GM19467 (cell line): ENCODE measurements around the gene IP6K2.
"Not testable (repeated sequence)": the region's sequence is repeated elsewhere in the genome, so short reads cannot be mapped to it uniquely, and the experiment has no call there.

Experiments used
- ATAC-seq: cut with Tn5 transposase; IDR thresholded peaks from one replicate; pipeline ENCODE4 v1.9.1; 2021; ENCODE audit warnings: mild to moderate bottlenecking, moderate library complexity; ENCODE audit not compliant: unreplicated experiment

The IP6K2 gene, protein sequence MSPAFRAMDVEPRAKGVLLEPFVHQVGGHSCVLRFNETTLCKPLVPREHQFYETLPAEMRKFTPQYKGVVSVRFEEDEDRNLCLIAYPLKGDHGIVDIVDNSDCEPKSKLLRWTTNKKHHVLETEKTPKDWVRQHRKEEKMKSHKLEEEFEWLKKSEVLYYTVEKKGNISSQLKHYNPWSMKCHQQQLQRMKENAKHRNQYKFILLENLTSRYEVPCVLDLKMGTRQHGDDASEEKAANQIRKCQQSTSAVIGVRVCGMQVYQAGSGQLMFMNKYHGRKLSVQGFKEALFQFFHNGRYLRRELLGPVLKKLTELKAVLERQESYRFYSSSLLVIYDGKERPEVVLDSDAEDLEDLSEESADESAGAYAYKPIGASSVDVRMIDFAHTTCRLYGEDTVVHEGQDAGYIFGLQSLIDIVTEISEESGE

DNA sequence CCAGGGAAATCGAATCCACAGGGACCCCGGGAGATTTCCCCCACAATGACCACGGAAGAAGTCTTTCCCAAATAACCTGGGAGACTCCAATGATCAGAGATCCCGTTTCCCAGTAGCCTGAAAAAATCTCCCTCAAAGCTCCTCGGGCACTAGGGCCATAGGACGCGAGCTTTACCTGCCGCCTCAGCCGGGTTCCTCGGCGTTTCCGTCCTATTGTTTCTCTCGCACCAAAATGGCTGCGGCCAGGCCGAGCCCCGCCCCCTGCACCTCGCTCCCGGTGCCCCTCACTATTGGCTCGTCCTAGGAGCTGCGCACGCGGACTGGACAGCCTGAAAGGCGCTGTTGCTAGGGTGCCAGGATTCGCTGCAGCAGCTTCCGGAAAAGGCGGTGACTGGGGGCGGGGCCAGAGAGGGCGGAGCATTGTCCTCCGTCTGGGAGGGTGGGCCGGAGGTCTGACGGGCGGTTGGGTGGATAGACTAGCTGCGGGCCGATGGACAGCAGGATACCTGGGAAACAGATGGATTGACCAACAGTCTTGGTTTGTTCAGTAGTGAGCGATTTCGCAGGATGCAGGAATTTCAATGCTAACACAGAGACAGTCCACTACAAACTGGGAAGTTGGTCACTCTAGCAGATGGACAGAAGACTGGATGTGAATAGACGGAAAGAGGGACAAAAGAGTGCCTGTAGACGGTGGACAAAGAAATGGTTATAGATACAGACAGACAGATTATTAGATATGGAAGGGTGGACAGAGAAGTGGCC is at the start of gene IP6K2:
Gene IP6K2, minus strand, starts transcription at position 240 of the 765 bp plus-strand sequence. CDS start 21,930 bp downstream, outside the sequence.
- ATAC-seq: peak; percentile 98

DNA sequence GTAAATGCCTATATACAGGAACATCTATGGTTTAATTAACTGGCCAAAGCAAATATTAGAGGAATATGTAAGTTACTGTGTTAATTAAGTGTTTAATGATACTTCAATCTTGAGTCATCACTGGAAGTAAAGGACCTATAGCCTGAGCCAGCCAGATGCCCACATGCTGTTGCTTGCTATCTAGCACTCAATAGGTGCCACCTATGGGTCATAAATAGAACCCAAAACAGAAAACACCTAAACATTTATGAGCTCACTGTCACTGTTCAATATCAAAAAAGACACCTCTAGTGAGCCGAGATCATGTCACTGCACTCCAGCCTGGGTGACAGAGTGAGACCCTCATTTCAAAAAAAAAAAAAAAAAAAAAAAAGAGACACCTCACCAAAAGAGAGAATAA is 48.4 kb upstream of the IP6K2 start:
- no peak for ATAC-seq

DNA sequence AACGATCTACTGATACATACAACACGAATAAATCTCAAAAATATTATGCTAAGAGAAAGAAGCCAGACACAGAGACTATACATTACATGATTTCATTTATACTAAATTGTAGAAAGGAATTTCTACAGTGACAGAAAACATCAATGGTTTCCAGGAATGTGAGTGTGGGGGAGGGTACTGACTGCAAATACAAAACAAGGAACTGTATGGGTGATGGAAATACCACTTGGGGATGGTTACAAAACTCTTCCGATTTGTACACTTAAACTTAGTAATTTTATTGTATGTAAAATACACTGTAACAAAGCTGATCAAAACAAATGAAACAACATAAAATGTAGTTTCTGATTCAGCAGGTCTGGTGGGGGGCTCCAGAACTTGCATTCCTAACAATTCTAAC is 45.8 kb upstream of the IP6K2 start:
- no peak for ATAC-seq

DNA sequence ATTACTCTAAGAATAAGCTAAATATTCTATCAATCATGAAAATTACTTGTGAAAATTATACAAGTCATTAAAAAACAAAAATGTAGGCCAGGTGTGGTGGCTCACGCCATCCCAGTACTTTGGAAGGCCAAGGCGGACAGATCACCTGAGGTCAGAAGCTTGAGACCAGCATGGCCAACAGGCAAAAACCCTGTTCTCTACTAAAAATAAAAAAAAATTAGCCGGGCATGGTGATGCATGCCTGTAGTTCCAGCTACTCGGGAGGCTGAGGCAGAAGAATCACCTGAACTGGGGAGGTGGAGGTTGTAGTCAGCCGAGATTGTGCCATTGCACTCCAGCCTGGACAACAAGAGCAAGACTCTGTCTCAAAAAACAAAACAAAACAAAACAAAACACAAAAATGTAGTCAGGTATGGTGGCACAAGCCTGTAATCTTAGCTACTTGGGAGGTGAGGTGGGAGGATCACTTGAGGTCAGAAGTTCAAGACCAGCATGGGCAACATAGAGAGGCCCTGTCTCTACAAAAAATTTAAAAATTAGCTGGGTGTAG is 43.0 kb upstream of the IP6K2 start:
- not testable (repeated sequence) for ATAC-seq

DNA sequence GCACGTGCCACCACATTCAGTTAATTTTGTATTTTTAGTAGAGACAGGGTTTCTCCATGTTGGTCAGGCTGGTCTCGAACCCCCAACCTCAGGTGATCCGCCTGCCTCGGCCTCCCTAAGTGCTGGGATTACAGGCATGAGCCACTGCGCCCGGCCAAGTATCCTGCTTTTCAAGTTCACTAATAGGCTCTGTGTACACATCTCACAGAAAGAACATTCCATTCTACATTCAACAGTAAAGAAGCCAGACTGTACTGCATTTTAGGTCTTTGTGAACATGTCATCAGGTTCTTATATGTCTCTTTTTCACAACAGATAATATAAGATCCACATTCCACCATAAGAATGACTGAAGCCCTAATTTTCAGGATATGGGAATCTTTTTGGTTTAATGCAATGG is 42.5 kb upstream of the IP6K2 start:
- not testable (repeated sequence) for ATAC-seq

DNA sequence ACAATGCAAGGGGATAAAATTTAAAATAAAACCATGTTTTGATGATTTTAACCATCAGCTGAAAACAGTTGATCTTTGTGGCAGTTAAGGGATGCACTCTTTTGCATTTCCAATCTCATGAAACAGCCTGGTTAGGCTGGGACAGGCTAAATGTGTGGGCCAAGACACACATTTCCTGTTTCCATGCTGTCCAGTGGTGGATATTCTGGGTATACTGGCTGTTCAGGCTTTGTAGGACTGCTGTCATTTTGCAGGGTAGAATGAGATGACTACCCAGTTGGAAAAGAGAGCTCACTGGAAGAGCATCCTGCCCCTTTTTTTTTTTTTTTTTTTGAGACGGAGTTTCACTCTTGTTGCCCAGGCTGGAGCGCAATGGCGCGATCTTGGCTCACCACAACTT is 42.0 kb upstream of the IP6K2 start:
- no peak for ATAC-seq

DNA sequence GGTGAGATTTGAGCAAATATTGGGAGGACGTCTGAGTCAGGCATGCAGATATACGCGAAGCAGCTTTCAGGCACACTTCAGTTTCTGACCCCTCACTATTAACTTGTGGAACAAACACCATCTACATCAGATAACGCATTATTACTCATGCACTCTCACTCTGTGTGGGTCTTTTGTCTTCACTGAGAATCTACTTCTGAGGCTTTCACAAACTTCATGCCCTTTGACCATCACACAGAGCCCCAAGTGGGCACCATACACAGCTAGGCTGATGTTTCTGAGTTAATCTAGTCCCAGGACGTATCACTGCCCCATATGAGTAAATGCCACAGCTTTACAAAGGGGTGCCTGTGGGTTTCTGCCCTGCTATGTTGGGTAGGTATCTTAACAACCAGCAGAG is 39.6 kb upstream of the IP6K2 start:
- no peak for ATAC-seq

DNA sequence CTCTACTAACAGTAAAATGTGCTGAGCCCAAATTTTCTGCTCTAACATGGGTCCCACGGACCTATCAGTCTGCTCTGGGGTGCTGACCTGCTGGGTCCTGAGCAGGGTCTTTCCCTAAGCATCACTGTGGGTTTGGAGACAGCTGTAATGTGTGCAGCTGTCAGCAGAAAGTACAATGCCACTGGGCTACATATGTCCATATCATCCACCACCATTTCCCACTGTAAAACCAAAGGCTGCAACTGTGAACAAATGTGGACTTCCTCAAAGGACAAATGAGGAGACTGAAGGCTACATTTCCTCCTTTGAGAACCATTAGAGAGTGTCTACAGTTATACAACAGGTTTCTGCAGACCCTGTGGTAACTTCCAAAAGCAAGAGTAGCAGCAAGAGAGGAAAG is 33.8 kb upstream of the IP6K2 start:
- ATAC-seq: no peak

DNA sequence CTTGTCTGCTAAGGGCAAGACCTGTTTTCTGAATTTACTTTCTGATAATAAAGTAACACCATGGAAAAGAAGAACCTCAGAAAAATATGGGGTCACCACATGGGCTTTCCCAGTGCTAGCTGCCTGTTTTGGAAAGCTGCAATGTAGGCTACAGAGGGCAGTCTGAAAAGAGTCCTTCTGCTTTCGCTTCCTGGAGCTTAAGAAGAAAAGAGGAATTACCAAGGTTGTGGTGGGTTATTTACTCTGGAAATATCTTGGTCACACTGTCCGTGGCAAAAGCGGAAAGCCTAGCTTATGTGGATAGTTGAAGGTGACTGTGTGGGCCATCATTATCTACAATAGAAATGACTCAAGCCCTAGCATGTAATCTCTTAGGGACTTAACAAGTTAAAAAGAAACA is 31.7 kb upstream of the IP6K2 start:
- ATAC-seq: no peak

DNA sequence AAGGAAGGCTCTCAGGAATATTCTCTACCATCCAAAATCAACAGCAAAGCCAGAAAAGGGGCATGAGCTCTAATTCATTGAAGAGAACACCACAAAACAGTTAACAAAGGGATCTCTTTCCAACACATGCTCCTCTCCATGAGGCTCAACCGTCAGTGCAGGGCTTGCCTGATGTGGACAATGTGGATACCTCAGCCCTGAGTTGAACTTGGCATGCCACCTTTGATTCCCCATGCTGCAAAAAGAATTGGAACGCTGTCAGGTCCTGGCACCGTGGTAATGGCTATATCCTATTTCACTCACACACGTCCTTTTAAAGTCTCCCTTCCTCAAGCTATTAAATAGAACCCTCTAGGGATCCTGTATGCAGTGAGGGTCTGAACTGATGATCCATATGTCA is 30.7 kb upstream of the IP6K2 start:
- ATAC-seq: no peak

DNA sequence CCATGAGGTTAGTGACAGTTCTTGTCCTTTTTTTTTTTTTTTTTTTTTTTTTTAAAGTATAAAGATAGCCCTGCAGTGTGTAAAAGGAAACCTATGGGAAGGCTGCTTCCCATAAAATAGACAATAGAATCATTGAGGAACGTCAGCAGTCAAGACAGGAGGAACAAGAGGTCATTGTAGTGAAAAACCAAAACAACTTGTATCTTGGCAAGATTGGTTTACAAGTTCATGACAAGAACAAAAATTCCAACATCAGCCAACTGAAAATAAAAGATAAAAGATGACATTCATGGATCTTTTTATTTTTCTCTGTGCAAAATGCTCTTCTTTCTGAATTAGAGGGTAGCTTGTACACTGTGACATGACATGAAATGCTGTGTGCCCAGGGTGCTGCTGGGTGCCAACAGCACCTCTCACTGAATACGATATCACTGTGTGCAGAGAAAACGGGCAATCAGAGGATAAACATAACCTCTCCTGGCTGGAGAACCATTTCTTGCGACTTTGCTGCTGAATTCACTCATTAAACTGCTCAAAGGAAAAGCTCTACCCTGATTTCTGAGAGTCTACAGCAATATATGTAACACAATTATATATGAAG is 30.1 kb upstream of the IP6K2 start:
- no peak for ATAC-seq

DNA sequence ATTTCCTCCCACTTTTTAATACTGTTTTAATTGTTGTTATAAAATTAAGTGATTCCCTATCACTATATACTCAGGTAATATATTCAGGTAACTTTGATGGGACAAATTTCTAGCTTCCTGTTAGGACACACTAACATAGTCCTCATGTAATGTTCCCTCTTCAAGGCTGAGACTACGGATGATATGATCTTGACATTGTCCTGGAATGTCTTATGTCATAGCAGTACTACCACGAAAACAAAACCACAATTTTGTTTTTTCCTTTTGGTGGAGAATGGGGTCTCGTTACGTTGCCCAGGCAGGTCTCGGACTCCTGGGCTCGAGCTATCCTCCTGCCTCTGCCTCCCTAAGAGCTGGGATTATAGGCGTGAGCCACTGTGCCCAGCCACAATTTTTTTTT is 26.8 kb upstream of the IP6K2 start:
- no peak for ATAC-seq

DNA sequence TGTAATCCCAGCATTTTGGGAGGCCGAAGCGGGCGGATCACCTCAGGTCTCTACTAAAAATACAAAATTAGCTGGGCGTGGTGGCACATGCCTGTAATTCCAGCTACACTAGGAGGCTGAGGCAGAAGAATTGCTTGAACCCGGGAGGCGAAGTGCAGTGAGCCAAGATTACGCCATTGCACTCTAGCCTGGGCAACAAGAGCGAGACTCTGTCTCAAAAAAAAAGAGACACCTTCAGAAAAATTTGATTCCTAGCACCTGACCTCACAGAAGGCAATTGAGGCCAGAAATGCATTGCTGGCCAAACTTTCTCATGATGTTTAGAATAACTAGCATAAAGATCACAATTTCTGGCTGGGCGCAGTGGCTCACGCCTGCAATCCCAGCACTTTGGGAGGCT is 24.2 kb upstream of the IP6K2 start:
- not testable (repeated sequence) for ATAC-seq

DNA sequence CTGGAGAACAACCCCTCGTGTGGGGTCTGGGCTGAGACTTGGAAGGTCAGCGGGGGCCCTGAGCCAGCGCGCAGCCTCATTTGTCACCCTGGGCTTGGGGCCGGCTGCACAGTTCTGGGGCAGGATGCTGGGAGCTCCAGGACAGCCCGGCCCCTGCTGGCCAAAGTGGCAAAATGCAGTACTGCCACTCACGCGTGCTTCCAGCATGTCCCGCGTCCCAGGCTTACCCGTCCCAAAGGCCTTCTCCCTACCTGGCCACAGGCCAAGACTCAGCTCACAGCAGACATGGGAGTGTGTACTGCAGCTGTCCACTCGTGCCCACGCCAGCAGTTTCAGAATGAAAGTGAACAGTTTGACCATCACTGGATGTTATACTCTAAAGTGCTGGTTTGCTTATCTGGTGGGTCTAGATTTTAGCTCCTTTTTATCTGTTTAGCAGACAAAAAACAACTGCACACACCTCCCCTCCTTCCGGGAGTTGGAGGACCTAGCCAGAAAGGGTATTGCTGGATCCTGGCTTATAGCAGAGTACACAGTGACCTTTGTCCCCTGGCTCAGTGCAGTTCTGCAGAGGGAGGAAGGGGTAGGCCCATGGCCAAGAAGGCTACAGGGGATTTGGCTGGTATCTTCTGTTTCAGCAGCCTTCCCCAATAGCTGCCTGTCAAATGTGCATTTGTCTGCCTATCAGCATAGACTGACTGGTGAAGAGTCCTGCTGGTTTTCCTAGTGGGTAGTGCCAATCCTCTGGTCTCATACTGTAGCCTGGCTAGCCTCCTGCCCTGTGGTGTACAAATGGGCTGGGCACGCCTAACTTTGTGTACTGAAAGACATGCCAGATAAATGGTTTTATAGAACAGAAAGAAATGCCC is 23.2 kb upstream of the IP6K2 start:
- ATAC-seq: peak; percentile 76

DNA sequence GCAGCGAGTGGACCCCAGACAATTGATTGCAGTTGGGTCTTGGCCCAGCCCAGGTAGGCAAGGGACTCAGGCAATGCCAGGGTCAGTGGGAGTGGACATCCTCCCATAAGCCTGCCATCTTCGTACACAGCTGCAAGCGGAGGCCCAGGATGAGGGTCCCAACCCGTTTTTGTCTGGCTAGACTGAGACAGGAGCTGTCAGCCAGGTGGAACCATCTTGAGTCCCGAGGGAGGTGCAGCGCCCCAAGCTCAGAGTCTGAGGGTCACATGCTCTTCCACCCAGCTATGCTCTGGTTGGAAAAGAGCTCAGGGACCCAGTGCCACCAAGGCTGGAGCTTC is 22.6 kb upstream of the IP6K2 start:
- ATAC-seq: no peak

DNA sequence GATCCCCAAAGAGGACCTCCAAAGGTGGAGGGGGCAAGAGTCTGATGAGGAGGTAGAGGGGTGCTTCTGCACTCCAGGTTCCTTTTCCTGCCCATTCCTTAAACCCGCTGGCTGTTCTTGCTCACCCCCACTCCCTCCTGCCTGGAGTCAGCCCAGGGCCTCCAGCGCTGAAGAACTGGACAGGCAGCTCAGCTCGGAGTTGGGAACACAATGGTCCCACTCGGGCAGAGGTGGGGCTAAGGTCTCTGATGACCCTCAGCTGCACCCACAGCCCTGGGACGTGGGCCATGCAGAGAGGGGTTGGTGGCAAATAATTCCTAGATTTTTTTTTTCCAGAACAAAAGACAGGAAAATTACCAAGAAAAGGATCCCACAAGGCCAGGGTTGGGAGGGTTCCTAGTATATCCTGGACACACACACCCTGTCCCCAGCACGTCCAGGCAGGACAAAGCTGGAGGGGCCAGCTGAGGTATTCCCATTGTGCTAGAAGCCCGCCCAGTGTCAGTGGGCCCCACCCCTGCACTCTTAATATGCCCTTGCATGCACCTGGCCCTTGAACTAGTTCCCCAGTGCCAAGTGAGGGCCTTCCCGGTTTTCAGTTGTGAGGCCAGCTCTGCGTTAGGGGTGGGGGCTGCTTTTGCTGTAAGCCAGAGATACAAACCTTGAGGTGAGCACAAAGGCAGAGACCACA is 22.1 kb upstream of the IP6K2 start:
- no peak for ATAC-seq

DNA sequence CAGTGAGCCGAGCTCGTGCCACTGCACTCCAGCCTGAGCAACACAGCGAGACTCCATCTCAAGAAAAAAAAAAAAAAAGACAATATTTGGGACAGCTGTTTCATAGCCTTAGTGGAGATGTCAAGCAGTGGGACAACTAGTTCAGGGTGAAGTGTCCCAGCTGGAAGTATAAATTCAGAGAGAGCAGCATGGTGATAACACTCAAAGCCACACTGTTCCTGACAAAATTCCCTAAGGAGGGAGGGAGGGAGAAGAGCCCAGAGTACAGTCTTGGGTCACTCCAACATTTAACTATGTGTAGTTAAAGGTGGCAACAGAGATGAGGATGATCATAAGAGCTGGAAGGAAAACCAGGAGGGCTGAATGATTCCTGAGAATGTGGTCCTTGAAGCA is 21.1 kb upstream of the IP6K2 start:
- no peak for ATAC-seq

DNA sequence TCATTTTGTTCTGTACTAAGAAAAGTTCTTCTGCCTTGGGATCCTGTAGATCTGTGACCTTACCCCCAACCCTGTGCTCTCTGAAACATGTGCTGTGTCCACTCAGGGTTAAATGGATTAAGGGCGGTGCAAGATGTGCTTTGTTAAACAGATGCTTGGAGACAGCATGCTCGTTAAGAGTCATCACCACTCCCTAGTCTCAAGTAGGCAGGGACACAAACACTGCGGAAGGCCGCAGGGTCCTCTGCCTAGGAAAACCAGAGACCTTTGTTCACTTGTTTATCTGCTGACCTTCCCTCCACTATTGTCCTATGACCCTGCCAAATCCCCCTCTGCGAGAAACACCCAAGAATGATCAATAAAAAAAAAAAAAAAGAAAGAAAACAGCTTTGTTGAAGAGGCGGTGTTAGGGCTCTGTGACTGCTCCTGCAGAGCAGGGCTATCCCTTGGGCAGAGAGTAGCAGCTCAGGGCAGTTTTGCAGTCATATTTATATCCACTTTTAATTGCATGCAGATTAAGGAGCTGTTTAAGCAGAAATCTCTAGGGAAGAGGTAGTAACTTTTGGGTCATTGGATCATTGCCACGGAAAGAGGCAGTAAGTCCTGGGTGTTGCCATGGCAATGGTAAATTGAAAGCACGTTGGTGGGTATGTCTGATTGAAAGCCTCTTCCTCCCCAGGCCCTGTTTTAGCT is 18.2 kb upstream of the IP6K2 start:
- ATAC-seq: not testable (repeated sequence)

DNA sequence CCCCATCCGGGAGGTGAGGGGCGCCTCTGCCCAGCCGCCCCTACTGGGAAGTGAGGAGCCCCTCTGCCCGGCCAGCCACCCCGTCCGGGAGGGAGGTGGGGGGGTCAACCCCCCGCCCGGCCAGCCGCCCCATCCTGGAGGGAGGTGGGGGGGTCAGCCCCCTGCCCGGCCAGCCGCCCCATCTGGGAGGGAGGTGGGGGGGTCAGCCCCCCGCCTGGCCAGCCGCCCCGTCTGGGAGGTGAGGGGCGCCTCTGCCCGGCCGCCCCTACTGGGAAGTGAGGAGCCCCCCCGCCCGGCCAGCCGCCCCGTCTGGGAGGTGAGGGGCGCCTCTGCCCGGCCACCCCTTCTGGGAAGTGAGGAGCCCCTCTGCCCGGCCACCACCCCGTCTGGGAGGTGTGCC is 17.5 kb upstream of the IP6K2 start:
- not testable (repeated sequence) for ATAC-seq
